Mesodermal cell (in vitro differentiated cells): Measurements from ENCODE around the gene PTPRN2.

Experiments used
- H3K27ac ChIP-seq: 2 replicates; pipeline ENCODE4 v1.7.0; 2013; ENCODE audit warnings: mild to moderate bottlenecking, low read depth, low read length, moderate library complexity; ENCODE audit not compliant: severe bottlenecking
- H3K36me3 ChIP-seq: 2 replicates; pipeline ENCODE4 v1.7.1; 2013; ENCODE audit warnings: mild to moderate bottlenecking, low read length, moderate library complexity; ENCODE audit not compliant: control insufficient read depth, insufficient read depth
- H3K4me1 ChIP-seq: one replicate; pipeline ENCODE4 v1.7.1; 2013; ENCODE audit warnings: mild to moderate bottlenecking, low read length; ENCODE audit not compliant: insufficient read depth, control insufficient read depth, poor library complexity, severe bottlenecking
- H3K4me3 ChIP-seq: 2 replicates; pipeline ENCODE4 v1.7.0; 2013; ENCODE audit warnings: low read length, control low read depth, mild to moderate bottlenecking; ENCODE audit not compliant: insufficient read depth, poor library complexity, severe bottlenecking; ENCODE audit errors: extremely low read depth
- H3K9me3 ChIP-seq: 2 replicates; pipeline ENCODE4 v1.7.1; 2013; ENCODE audit warnings: mild to moderate bottlenecking, low read length, moderate library complexity; ENCODE audit not compliant: control insufficient read depth
- WGBS, 2 experiments: methylation state at CpG; one replicate each; pipeline ENCODE4 v1.1.5; 2013; ENCODE audit warnings: missing lambda C conversion rate in 2 of 2; ENCODE audit not compliant: insufficient coverage in 2 of 2; 5-methylcytosine and 5-hydroxymethylcytosine counted together

PTPRN2 gene

DNA sequence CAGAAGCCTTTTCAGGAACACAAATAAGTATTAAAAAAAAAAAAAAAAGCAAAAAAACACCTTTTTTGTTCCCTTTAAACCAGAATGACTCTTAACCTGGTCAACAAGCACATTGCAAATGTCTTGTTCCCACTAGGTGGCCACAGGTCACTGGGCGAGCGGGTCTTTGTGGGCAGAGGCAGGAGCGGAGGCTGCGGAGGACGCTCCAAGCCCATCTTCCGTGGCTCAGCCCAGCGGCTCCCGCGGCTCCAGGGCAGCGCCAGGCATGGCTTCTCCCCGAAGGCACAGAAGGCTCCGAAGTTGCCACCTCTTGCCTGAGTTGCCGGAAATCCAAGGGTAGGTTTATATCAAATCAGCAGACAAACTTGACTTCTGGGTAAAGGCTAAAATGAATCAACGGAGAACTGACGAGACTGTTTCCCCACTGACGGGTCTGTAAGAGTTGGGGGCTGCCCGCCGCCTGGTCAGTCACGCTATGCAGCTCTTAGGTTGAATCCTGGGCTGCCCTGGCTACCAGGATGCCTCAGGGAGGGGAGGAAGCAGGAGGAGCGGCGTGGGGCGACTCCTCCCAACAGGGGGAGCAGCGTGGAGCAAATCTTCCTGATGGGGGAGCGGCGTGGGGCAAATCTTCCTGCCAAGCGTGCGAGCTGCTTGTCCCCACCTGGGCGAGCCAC is 144.5 kb downstream of the PTPRN2 start:
- Histone ChIP-seq H3K9me3 (peaks cover 84% of the 10 kb centered on the region), H3K36me3 (no peaks in the 10 kb centered on the region), H3K4me3 (no peak overlapping the region), H3K27ac (no peak overlapping the region), H3K4me1 (no peaks in the 10 kb centered on the region)
- WGBS, 2 experiments: 75 to 79% methylated on average over 24 to 28 of the region's 28 CpGs

DNA sequence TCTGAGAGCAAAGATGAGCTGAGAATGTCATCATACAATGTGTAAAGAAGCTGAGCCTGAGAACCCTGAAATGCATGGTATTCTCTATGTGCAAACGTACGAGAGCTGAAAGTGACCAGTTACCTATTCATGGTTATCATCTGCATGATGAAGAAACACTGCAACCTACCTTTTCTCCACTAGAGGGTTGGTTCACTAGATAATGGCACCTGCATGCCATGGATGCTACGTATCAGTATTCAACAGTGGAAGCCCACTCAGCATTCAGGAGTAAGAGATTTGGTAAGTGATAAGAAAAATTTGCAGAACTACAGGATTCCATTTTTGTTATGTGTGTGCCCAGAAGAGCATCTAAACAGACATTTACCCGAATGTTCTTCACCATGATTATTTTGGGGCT is 145.4 kb downstream of the PTPRN2 start:
- no peak overlapping the region for H3K4me3 ChIP-seq

DNA sequence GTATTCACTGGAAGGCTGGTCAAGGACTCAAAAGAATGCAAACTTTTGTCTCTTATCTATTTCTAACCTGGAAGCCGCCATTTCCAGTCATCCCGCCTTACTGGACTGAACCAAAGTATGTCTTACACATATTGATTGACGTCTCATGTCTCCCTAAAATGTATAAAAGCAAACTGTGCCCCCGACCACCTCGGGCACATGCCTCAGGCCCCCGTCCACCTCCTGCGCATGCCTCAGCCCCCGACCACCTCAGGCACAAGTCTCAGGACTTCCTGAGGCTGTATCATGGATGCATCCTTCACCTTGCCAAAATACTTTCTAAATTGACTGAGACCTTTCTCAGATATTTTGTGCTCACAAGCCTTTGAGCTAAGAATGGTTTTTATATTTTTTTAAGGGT is 148.6 kb downstream of the PTPRN2 start:
- H3K27ac ChIP-seq: no peak overlapping the region
- no peak overlapping the region for H3K4me3 ChIP-seq
- no peaks in the 10 kb centered on the region for H3K36me3 ChIP-seq
- WGBS, 2 experiments: 56 to 62% methylated on average over 8 of the region's 8 CpGs
- H3K9me3 ChIP-seq: peaks cover 78% of the 10 kb centered on the region
- H3K4me1 ChIP-seq: no peaks in the 10 kb centered on the region

More for the DNA sequence above, 145.4 kb downstream of the PTPRN2 start:
- Histone ChIP-seq H3K36me3 (no peaks in the 10 kb centered on the region), H3K27ac (no peak overlapping the region), H3K9me3 (peaks cover 82% of the 10 kb centered on the region), H3K4me1 (no peaks in the 10 kb centered on the region)
- 42 to 100% methylated on average over 2 to 3 of the region's 4 CpGs for WGBS, 2 experiments

DNA sequence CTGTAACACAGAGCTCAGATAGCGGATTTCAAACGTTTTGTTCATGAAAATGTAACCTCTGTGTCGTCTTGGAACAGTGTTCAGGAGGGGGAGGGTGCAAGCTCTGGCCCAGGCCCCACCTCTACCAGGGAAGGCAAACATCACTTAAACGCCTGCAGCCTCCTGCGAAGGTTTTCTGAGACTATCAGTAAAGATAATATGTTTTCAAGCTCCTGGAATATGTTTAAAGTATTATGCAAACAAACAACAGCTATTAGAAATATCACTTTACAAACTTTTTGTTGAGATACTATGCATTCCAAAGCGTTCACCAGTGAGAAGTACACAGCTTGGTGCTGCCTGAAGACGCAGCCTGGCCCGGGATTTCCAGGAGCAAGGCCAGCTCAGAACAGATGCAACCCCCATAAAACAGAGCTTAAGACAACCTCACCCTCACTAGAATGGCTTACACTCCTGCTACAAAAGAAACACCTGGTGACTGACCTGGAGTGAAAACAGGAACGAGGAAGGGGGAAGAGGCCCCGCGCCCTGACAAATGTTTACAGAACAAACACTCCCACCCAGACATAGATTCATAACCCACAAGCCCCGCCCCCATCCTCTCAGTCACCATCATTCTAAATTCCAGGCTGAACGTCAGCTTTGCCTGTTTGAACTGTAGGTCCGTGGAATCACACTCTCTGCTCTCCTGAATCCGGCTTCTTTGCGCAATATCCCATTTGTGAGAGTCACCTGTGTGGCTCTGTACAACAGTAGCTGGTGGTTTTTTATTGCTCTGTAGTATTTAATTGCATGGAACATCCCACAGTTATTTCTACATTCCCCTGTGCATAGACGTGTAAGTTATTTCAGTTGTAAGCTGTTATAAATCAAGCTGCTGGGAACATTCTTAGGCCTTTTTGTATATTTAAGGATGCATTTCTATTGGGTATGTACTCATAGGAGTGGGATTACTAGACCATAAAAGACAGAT is 155.0 kb downstream of the PTPRN2 start:
- Histone ChIP-seq H3K27ac (no peak overlapping the region), H3K4me1 (no peaks in the 10 kb centered on the region), H3K9me3 (peaks cover 64% of the 10 kb centered on the region), H3K36me3 (no peaks in the 10 kb centered on the region), H3K4me3 (no peak overlapping the region)
- WGBS, 2 experiments: 31 to 38% methylated on average over 7 to 8 of the region's 17 CpGs

DNA sequence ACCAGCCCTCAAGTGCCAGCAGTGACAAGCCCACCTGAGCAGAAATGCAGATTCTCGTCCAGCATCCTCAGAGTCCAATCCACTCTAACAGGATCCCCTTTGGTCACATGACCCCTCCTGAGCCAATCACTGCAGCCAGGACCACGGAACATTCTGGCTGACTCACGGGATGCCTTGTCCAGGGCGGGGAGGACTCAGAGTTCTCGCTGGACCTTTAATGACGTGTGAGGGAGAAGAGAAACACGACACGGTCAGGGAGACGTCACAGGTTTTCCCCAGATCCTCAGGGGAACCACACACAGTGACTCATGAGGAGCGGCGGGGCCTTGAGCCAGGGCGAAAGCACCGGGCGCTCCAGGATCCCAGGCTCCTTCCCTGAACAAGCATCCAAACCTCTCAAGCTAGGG is 155.7 kb downstream of the PTPRN2 start:
- H3K27ac ChIP-seq: no peak overlapping the region
- peaks cover 57% of the 10 kb centered on the region for H3K9me3 ChIP-seq
- no peaks in the 10 kb centered on the region for H3K4me1 ChIP-seq
- 79 to 86% methylated on average over 9 to 11 of the region's 14 CpGs for WGBS, 2 experiments
- no peak overlapping the region for H3K4me3 ChIP-seq
- H3K36me3 ChIP-seq: no peaks in the 10 kb centered on the region

DNA sequence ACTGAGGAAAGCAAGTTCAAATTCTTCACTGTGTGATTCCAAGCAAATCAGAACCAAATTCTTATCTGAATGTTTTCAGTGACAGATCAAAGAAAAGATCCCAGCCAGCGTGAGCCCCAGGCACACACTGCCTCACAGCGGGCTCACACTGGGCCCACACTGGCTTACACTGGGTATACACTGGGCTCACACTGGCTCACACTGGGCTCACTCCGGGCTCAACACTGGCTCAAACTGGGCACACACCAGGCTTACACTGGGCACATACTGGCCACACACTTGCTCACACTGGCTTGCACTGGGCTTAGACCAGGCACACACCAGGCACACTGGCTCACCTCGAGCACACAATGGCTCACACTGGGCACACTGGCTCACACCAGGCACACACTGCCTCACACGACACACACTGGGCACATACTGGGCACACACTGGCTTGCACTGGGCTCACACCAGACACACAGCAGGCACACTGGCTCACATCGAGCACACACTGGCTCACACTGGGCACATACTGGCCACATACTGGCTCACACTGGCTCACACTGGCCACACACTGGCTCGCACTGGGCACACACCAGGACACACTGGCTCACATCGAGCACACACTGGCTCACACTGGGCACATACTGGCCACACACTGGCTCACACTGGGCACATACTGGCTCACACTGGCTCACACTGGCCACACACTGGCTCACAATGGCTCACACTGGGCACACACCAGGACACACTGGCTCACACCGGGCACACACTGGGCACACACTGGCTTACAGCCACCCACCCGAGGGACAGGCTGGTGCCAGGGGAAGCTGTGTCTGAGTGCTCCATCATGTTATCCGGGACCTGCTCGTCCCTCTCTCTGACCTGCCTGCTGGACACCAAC is 156.3 kb downstream of the PTPRN2 start:
- Histone ChIP-seq H3K4me3 (no peak overlapping the region), H3K4me1 (no peaks in the 10 kb centered on the region), H3K36me3 (no peaks in the 10 kb centered on the region), H3K9me3 (peaks cover 50% of the 10 kb centered on the region), H3K27ac (no peak overlapping the region)
- WGBS, 2 experiments: 70 to 77% methylated on average over 12 of the region's 12 CpGs

DNA sequence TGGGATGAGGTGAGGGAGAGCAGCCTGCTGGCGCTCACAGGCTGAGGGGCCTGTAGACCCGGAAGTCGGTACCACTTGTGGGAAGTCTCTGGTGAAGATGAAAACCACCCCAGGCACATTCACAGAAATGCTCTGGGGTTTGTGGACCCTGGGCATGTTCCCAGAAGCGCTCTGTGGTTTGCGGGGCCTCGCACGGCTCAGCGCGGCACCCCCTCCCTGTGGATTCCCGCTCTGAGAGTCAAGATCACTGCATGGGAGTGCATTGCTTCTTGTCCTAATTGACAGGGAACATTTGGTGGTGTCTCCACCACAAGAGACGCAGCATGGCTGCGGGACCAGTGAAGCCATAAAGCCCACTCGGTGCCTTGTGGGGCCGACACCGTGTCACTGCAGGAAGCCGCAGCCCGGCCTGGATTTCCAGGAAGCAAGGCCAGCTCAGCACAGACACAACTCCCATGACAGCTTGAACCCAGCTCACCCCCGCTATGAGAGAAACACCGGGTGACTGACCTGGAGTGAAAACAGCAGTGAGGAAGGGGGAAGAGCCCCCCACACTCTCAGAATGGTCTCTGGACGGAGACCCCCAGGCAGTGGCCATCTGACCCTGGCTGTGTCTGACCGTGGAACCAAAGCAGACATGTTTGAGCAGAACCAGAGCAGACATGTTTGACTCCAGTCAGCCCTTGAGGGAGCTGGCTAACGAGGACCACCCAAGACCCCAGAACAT is 157.2 kb downstream of the PTPRN2 start:
- peaks cover 48% of the 10 kb centered on the region for H3K9me3 ChIP-seq
- no peaks in the 10 kb centered on the region for H3K4me1 ChIP-seq
- H3K27ac ChIP-seq: no peak overlapping the region
- WGBS, 2 experiments: 72 to 80% methylated on average over 13 to 22 of the region's 22 CpGs
- no peaks in the 10 kb centered on the region for H3K36me3 ChIP-seq
- H3K4me3 ChIP-seq: no peak overlapping the region

DNA sequence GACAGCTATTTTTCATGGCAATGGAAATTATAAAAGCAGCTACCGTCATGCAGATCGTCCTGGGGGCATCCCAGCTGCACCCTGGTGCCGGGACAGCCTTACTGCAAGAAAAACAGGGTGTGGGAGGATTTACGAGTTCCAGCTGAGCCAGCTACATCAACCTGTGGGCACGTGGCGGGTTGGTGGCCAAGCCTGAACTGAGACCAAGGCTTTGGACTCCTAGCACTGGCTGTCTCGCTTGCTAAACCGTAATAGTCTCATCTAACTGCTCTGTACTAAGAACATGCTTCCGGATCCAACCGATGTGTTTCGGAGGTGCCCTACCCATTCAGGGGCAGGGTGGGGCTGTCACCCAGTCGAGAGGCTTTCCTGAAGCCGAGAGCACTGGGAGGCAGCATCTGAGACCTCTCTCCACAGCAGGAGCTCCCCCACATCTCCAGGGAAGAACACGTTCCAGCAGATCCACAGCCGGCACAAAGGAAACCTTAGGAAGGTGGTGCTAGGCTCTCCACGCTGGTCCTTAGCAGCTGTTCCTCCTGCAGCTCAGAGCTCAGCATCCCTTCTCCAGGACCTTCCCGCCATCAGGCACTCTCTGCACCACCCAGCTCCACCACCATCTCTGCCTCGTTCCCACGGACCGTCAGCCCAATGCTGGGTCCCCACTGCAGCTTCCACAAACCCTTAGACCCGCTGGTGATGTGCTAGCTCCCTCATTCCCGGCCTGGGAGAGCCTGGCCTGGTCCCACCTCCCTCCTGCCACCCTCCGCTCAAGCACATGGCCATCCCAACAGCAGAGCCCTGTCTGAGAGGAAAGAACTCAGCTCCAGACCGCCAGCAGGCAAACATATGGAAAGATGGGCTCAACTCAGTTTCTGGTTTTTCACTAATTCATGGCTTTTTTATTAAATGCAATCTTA is 158.5 kb downstream of the PTPRN2 start:
- Histone ChIP-seq H3K4me1 (no peaks in the 10 kb centered on the region), H3K27ac (no peak overlapping the region), H3K4me3 (no peak overlapping the region), H3K36me3 (no peaks in the 10 kb centered on the region), H3K9me3 (peaks cover 50% of the 10 kb centered on the region)
- 61 to 62% methylated on average over 16 to 22 of the region's 24 CpGs for WGBS, 2 experiments

DNA sequence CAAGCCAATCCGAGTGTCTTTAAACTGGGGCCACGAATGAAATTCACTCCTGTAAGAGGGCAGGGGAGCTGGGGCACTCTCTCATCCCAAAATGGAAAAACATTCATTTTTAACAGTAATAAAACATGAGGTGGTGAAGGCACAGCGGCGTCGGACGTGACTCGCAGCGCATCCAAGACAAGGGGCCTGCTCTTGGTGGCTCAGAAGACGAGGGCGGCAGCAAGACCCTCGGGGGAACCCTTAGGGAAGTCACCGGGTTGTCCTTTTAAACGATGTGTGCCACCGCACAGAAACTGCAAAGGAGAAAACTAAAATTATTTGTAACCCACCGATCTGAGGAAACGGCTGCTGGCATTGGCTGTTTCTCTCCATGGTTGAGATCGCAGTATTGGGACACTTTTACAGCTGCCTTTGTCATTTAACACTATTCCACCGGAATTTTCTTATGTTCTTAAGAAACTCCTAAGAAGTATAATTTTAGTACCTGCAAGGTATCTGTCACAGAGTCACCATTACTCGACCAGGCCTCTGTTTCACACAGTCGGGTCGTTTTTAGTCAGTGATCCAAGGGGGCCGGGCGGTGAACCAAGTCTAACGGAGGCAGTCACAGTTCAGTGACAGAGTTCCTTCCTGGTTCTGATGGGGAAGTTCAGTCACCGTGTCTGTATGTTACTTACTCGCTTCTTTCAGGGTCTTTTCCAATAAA is 159.3 kb downstream of the PTPRN2 start:
- peaks cover 50% of the 10 kb centered on the region for H3K9me3 ChIP-seq
- WGBS, 2 experiments: 79 to 81% methylated on average over 23 to 24 of the region's 26 CpGs
- no peaks in the 10 kb centered on the region for H3K4me1 ChIP-seq
- no peak overlapping the region for H3K4me3 ChIP-seq
- no peaks in the 10 kb centered on the region for H3K36me3 ChIP-seq
- H3K27ac ChIP-seq: no peak overlapping the region
